ENCODE measurements around the gene DOCK4.

DOCK4 gene

GRCh38 chr7:112171673-112172072 lies 34.5 kb downstream of the DOCK4 start:
- no peak overlapping the region for H3K4me3 ChIP-seq (ENCODE audit: low read depth, low read length)
- TF ChIP-seq CTCF (IDR thresholded peaks at IDR 0.05; ENCODE audit: low read depth, low read length), result no peak

- no peak for TF ChIP-seq CTCF (IDR thresholded peaks at IDR 0.05; ENCODE audit: low read depth, low read length)
- H3K4me3 ChIP-seq (ENCODE audit: low read depth, low read length), result no peak overlapping the region
Measured at GRCh38 chr7:112168915-112169314, 37.3 kb downstream of the DOCK4 start.

- no peak for TF ChIP-seq CTCF (IDR thresholded peaks at IDR 0.05; ENCODE audit: low read depth, low read length)
- no peak overlapping the region for H3K4me3 ChIP-seq (ENCODE audit: low read depth, low read length)
Measured at GRCh38 chr7:112167147-112167546, 39.1 kb downstream of the DOCK4 start.

- H3K4me3 ChIP-seq (ENCODE audit: low read depth, low read length), result no peak overlapping the region
- no peak for TF ChIP-seq CTCF (IDR thresholded peaks at IDR 0.05; ENCODE audit: low read depth, low read length)
Measured at GRCh38 chr7:112162784-112163506, 43.3 kb downstream of the DOCK4 start.

GRCh38 chr7:112162142-112162766 lies 43.9 kb downstream of the DOCK4 start:
- H3K4me3 ChIP-seq (ENCODE audit: low read depth, low read length), result no peak overlapping the region
- TF ChIP-seq CTCF (IDR thresholded peaks at IDR 0.05; ENCODE audit: low read depth, low read length), result no peak

- no peak overlapping the region for H3K4me3 ChIP-seq (ENCODE audit: low read depth, low read length)
- TF ChIP-seq CTCF (IDR thresholded peaks at IDR 0.05; ENCODE audit: low read depth, low read length), result no peak
Measured at GRCh38 chr7:112161253-112162141, 44.7 kb downstream of the DOCK4 start.

Data from WI38 (cell line).